Measurements from ENCODE around the gene AUTS2.

Gene AUTS2

DNA sequence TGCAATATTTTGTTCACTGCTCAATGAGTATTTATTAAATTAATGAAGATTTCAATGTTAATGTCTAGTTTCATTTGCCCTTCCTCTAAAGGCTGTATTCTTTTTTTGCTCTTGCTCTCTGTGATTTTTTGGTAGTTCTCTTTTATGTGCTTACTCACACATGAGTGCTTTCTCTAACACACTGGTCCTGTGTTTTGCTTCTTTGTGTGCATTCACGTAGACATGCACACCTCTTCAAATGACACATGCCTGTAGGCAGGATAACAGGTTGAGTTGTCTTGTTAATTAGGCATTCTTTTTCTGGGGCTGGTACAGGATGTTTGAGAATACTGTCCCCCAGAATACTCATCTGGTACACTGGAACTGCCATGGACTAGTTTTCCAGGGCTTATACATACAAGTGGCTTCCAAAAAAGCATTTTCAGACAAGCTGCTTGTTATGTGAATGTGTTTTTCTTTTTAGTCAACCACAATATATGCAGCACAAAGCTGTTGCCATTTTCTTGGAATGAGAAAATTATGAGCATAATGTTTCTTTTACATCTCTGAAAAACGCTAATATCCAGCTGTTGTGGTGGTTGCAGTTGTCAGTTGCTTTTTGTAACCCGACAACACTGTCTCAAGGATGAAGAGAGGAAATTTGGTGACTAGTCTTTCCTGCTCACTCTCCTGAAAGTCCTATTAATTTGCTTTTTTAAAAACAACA lies 416.4 kb downstream of the AUTS2 start:
- Mint-ChIP-seq H3K36me3 (ENCODE audit: low read depth) (no peaks in the 10 kb centered on the region), H3K27ac (no peak overlapping the region), H3K9me3 (no peaks in the 10 kb centered on the region), H3K27me3 (ENCODE audit: low read depth) (peaks cover 2% of the 10 kb centered on the region), H3K4me3 (no peak overlapping the region), H3K4me1 (ENCODE audit: low read depth) (no peaks in the 10 kb centered on the region)
- no peak for DNase-seq (ENCODE audit: low spot score)

DNA sequence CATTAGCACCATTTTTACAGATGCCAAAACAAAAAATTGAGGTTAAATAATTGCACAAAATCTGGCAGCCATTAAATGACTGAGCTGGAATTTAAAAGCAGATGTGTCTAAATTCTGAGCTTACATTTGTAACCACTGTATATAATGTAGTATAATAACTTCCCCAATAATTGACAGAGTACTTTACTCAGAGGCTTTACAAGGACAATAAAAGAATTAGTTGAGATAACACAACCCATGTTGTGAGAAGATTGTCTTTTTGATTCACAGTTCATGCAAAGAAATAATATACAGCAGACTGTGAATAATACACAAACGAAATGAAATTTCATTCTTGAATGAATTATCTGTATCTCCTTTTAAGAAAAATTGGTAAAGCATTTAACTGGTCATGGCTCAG lies 417.1 kb downstream of the AUTS2 start:
- H3K36me3 Mint-ChIP-seq (ENCODE audit: low read depth) = no peaks in the 10 kb centered on the region
- no peak for DNase-seq (ENCODE audit: low spot score)
- no peaks in the 10 kb centered on the region for H3K9me3 Mint-ChIP-seq
- H3K4me1 Mint-ChIP-seq (ENCODE audit: low read depth) = no peaks in the 10 kb centered on the region
- no peak overlapping the region for H3K27ac Mint-ChIP-seq
- H3K4me3 Mint-ChIP-seq = no peak overlapping the region
- peaks cover 2% of the 10 kb centered on the region for H3K27me3 Mint-ChIP-seq (ENCODE audit: low read depth)

GRCh38 chr7:70016044-70016770 lies 417.9 kb downstream of the AUTS2 start:
- no peak overlapping the region for H3K27ac Mint-ChIP-seq
- no peaks in the 10 kb centered on the region for H3K4me1 Mint-ChIP-seq (ENCODE audit: low read depth)
- H3K4me3 Mint-ChIP-seq = no peak overlapping the region
- no peak for DNase-seq (ENCODE audit: low spot score)
- H3K27me3 Mint-ChIP-seq (ENCODE audit: low read depth) = peaks cover 2% of the 10 kb centered on the region
- H3K9me3 Mint-ChIP-seq = no peaks in the 10 kb centered on the region
- H3K36me3 Mint-ChIP-seq (ENCODE audit: low read depth) = no peaks in the 10 kb centered on the region

DNA sequence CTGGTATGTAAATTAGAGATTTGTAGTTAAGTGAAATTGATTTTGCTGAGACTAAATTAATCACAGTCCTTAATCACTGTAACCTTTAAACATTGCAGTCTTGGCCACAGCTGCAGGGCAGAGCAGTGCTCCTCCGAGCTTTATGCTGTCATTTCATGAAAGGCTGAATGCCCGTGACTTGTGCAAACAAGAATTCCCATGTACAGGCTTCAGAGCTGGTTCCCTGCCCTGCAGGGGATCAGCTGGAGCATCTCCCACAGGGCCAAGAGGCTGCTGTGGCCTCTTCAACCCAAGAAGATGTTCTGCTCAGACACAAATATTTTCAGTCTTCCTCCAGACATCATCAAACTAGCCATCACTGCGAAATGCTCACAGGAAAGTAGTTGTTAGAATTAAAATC lies 419.1 kb downstream of the AUTS2 start:
- Mint-ChIP-seq H3K4me1 (ENCODE audit: low read depth) (no peaks in the 10 kb centered on the region), H3K27ac (no peak overlapping the region), H3K36me3 (ENCODE audit: low read depth) (no peaks in the 10 kb centered on the region), H3K27me3 (ENCODE audit: low read depth) (peaks cover 2% of the 10 kb centered on the region), H3K9me3 (no peaks in the 10 kb centered on the region), H3K4me3 (no peak overlapping the region)
- no peak for DNase-seq (ENCODE audit: low spot score)

- H3K4me3 Mint-ChIP-seq = no peak overlapping the region
- H3K27me3 Mint-ChIP-seq (ENCODE audit: low read depth) = peaks cover 2% of the 10 kb centered on the region
- no peak for DNase-seq (ENCODE audit: low spot score)
- no peaks in the 10 kb centered on the region for H3K4me1 Mint-ChIP-seq (ENCODE audit: low read depth)
- no peak overlapping the region for H3K27ac Mint-ChIP-seq
- H3K9me3 Mint-ChIP-seq = no peaks in the 10 kb centered on the region
- no peaks in the 10 kb centered on the region for H3K36me3 Mint-ChIP-seq (ENCODE audit: low read depth)
Observed at GRCh38 chr7:70018700-70019099, 420.4 kb downstream of the AUTS2 start.

DNA sequence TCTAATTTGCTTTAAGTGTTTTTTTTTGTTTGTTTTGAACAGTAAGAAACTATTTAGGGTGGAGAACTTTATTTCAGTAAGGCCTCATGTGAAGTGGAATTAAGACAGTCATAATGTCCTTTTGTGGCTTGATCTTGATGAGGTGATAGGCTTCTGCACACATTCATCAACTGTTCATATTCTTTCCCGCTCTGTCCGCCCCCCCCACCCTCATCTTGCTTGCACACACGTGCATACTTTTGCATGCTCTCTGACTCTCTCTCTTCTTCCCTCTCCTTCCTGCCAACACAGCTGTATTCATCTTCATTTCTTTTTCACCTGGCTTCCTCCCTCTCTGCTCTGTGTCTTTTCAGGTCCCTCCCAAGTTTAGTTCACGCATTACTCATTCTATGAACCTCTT lies 429.6 kb downstream of the AUTS2 start:
- Mint-ChIP-seq H3K4me3 (no peak overlapping the region), H3K36me3 (ENCODE audit: low read depth) (no peaks in the 10 kb centered on the region), H3K27me3 (ENCODE audit: low read depth) (peaks cover 2% of the 10 kb centered on the region), H3K4me1 (ENCODE audit: low read depth) (peaks cover 7% of the 10 kb centered on the region), H3K27ac (no peak overlapping the region), H3K9me3 (no peaks in the 10 kb centered on the region)
- no peak for DNase-seq (ENCODE audit: low spot score)

DNA sequence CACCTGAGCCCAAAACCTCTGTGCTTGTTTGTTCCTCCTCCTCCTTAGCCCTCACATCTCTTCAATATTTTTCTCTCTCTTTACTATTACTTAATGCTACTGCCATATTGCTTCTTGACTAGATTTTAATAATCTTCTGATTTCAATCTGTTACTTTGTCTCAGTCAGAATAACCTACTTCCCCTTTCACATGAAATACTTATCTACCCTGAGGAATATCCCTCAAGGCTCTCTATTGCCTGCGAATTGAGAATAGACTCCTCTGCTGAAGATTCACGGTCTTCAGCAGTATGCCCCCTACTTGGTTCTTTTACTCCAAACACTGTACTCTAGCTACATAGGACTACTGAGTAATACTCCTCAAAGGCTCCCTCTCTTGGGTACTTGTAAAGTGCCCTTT lies 430.3 kb downstream of the AUTS2 start:
- no peak overlapping the region for H3K4me3 Mint-ChIP-seq
- DNase-seq (ENCODE audit: low spot score) = no peak
- peaks cover 7% of the 10 kb centered on the region for H3K4me1 Mint-ChIP-seq (ENCODE audit: low read depth)
- no peak overlapping the region for H3K27ac Mint-ChIP-seq
- H3K36me3 Mint-ChIP-seq (ENCODE audit: low read depth) = no peaks in the 10 kb centered on the region
- H3K27me3 Mint-ChIP-seq (ENCODE audit: low read depth) = peaks cover 2% of the 10 kb centered on the region
- no peaks in the 10 kb centered on the region for H3K9me3 Mint-ChIP-seq

DNA sequence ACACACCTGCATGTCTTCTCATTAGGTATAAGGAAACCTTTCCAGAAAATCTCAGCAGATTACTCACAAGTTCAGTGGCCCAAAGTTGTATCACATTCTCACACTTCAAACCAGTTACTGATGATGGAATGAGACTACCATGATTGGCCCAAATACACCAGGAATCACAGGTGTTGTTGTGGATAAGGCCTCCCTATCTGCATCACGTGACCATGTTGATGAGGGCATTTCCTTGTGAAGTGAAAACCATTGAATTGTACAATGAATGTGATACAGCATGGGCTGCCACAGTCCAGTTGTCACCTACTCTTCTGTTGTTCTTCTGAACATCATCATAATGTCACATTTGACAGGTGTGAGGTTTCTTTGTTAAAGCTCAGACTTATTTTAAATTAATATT lies 431.7 kb downstream of the AUTS2 start:
- H3K27me3 Mint-ChIP-seq (ENCODE audit: low read depth) = no peaks in the 10 kb centered on the region
- peaks cover 7% of the 10 kb centered on the region for H3K4me1 Mint-ChIP-seq (ENCODE audit: low read depth)
- H3K27ac Mint-ChIP-seq = no peak overlapping the region
- no peak overlapping the region for H3K4me3 Mint-ChIP-seq
- no peaks in the 10 kb centered on the region for H3K36me3 Mint-ChIP-seq (ENCODE audit: low read depth)
- H3K9me3 Mint-ChIP-seq = no peaks in the 10 kb centered on the region
- no peak for DNase-seq (ENCODE audit: low spot score)

- Mint-ChIP-seq H3K27ac (no peak overlapping the region), H3K27me3 (ENCODE audit: low read depth) (no peaks in the 10 kb centered on the region), H3K36me3 (ENCODE audit: low read depth) (no peaks in the 10 kb centered on the region), H3K9me3 (no peaks in the 10 kb centered on the region), H3K4me1 (ENCODE audit: low read depth) (peaks cover 7% of the 10 kb centered on the region), H3K4me3 (no peak overlapping the region)
- DNase-seq (ENCODE audit: low spot score) = no peak
Observed at GRCh38 chr7:70030745-70031144, 432.5 kb downstream of the AUTS2 start.

DNA sequence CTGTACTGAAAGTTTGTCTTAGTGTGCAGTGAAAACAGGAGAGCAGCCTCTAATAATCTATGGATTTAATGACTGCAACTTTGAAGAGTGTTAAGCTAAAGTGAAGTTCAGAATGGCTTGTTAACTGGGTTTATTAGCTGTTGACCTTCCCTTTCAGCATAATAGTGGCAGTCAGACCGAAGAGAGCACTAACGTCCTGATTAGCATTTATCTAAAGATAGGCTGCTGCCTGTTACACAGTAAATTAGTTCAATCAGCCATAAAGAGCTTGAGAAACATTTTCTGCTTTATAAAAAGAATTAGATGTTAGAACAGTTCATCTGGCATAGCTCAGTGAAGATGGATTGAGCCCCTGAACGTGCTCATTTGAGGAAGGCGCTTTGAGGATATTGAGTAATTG lies 433.0 kb downstream of the AUTS2 start:
- no peak overlapping the region for H3K4me3 Mint-ChIP-seq
- DNase-seq (ENCODE audit: low spot score) = no peak
- no peaks in the 10 kb centered on the region for H3K27me3 Mint-ChIP-seq (ENCODE audit: low read depth)
- H3K36me3 Mint-ChIP-seq (ENCODE audit: low read depth) = no peaks in the 10 kb centered on the region
- no peaks in the 10 kb centered on the region for H3K9me3 Mint-ChIP-seq
- H3K4me1 Mint-ChIP-seq (ENCODE audit: low read depth) = peaks cover 7% of the 10 kb centered on the region
- no peak overlapping the region for H3K27ac Mint-ChIP-seq

- Mint-ChIP-seq H3K27ac (no peak overlapping the region), H3K27me3 (ENCODE audit: low read depth) (no peaks in the 10 kb centered on the region), H3K4me1 (ENCODE audit: low read depth) (peaks cover 7% of the 10 kb centered on the region)
Observed at GRCh38 chr7:70032649-70033048, 434.4 kb downstream of the AUTS2 start.

DNA sequence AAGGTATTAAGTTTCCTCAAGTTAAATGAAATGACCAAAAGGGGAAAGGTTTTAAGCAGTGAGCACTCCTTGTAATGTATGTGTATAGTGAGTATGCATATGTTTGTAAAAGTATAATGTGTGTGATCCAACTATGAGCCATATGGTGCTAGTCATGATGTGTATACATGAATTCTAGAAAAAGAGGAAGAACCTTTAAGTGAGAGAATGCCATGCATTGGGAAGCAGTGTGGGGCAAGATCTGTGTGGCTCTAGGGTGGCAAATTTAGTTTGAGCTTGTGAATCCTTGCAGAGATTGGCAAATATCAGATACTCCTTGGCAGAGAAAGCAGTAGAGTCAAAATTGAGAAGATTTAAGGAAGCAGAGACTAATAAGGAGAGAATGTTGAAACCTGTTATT lies 435.0 kb downstream of the AUTS2 start:
- H3K9me3 Mint-ChIP-seq = no peaks in the 10 kb centered on the region
- no peak for DNase-seq (ENCODE audit: low spot score)
- H3K27ac Mint-ChIP-seq = no peak overlapping the region
- H3K27me3 Mint-ChIP-seq (ENCODE audit: low read depth) = no peaks in the 10 kb centered on the region
- H3K4me3 Mint-ChIP-seq = no peak overlapping the region
- H3K36me3 Mint-ChIP-seq (ENCODE audit: low read depth) = no peaks in the 10 kb centered on the region
- H3K4me1 Mint-ChIP-seq (ENCODE audit: low read depth) = peaks cover 4% of the 10 kb centered on the region

More at GRCh38 chr7:70032649-70033048, 434.4 kb downstream of the AUTS2 start:
- no peak overlapping the region for H3K4me3 Mint-ChIP-seq
- no peaks in the 10 kb centered on the region for H3K9me3 Mint-ChIP-seq
- no peak for DNase-seq (ENCODE audit: low spot score)
- H3K36me3 Mint-ChIP-seq (ENCODE audit: low read depth) = no peaks in the 10 kb centered on the region

- Mint-ChIP-seq H3K9me3 (no peaks in the 10 kb centered on the region), H3K4me1 (ENCODE audit: low read depth) (no peaks in the 10 kb centered on the region), H3K4me3 (no peak overlapping the region), H3K27me3 (ENCODE audit: low read depth) (no peaks in the 10 kb centered on the region), H3K36me3 (ENCODE audit: low read depth) (no peaks in the 10 kb centered on the region), H3K27ac (no peak overlapping the region)
- DNase-seq (ENCODE audit: low spot score) = no peak
Observed at GRCh38 chr7:70034999-70035398, 436.7 kb downstream of the AUTS2 start.

GRCh38 chr7:70035519-70035918 lies 437.2 kb downstream of the AUTS2 start:
- DNase-seq (ENCODE audit: low spot score) = no peak
- Mint-ChIP-seq H3K36me3 (ENCODE audit: low read depth) (no peaks in the 10 kb centered on the region), H3K9me3 (no peaks in the 10 kb centered on the region), H3K27me3 (ENCODE audit: low read depth) (no peaks in the 10 kb centered on the region), H3K4me1 (ENCODE audit: low read depth) (no peaks in the 10 kb centered on the region), H3K27ac (no peak overlapping the region), H3K4me3 (no peak overlapping the region)

GRCh38 chr7:70035955-70036354 lies 437.7 kb downstream of the AUTS2 start:
- no peaks in the 10 kb centered on the region for H3K4me1 Mint-ChIP-seq (ENCODE audit: low read depth)
- DNase-seq (ENCODE audit: low spot score) = no peak
- H3K27ac Mint-ChIP-seq = no peak overlapping the region
- H3K9me3 Mint-ChIP-seq = no peaks in the 10 kb centered on the region
- H3K36me3 Mint-ChIP-seq (ENCODE audit: low read depth) = no peaks in the 10 kb centered on the region
- H3K27me3 Mint-ChIP-seq (ENCODE audit: low read depth) = no peaks in the 10 kb centered on the region
- H3K4me3 Mint-ChIP-seq = no peak overlapping the region

Measured in T-helper 2 cell treated with Interferon-gamma antibody and Interleukin-4, amounts not matched to agents 5 μg/mL and 100 μg/mL, for 36 hours (primary cell).